Endothelial cell of umbilical vein (primary cell): ENCODE results near the gene BUB1B. TPM values are rescaled to one million over a fixed set of nuclear protein-coding genes. Genes with fewer than 3 reads are reported as not detected.
A peak's percentile ranks its signal among the peaks of the same experiment; 100 is the strongest.
"Not testable (repeated sequence)": the region's sequence is repeated elsewhere in the genome, so short reads cannot be mapped to it uniquely, and the experiment has no call there.

Source experiments
- BruUV-seq: library from RNA; stranded (reverse); fragments of 400-500 nt; replicated peaks from 2 replicates; lab custom pipeline; 2021; lab: Mats Ljungman, UMichigan
- CTCF ChIA-PET: fragments of 300-600, 350-600 bp; sonication (Branson Sonifier 250); formaldehyde crosslinking; loops from one replicate; lab custom pipeline; 2021; ENCODE audit warnings: antibody characterized with exemption, inconsistent platforms; lab: Charles Lee
- POLR2A ChIA-PET: fragments of 300-600, 350-600 bp; sonication (Branson Sonifier 250); formaldehyde crosslinking; loops from one replicate; lab custom pipeline; 2021; ENCODE audit warnings: antibody characterized with exemption, inconsistent platforms; lab: Charles Lee
- DNase-seq: peaks from one replicate; pipeline ENCODE4 v3.0.0-alpha.2; 2011; ENCODE audit warnings: low read depth, low spot score
- FAIRE-seq: peaks from 2 replicates; lab custom pipeline; 2011; peaks lifted over from hg19 to GRCh38; lab: Jason Lieb, UNC
- H2AFZ ChIP-seq: 2 replicates; pipeline ENCODE4 v1.6.0; 2012; ENCODE audit warnings: low read depth, low read length, control low read depth, inconsistent platforms
- H3K27ac ChIP-seq: 2 replicates; pipeline ENCODE4 v1.5.1; 2011; ENCODE audit warnings: low read depth, mild to moderate bottlenecking, control low read depth, low read length, moderate library complexity; ENCODE audit not compliant: insufficient read depth
- H3K27me3 ChIP-seq, 2 experiments: 2 replicates each; pipeline versions ENCODE4 v1.6.0 to v1.6.1; 2011; ENCODE audit warnings: low read length in 2 of 2, mixed read lengths in 1 of 2; ENCODE audit not compliant: control insufficient read depth in 2 of 2, insufficient read depth in 2 of 2
- H3K36me3 ChIP-seq, 2 experiments: 2 replicates in 1 of 2; 3 replicates in 1 of 2; pipeline ENCODE4 v1.5.1; 2011; ENCODE audit warnings: low read length in 2 of 2, mild to moderate bottlenecking in 1 of 2, moderate library complexity in 1 of 2; ENCODE audit not compliant: control insufficient read depth in 2 of 2, insufficient read depth in 2 of 2; ENCODE audit errors: extremely low read depth in 1 of 2
- H3K4me1 ChIP-seq: 3 replicates; pipeline ENCODE4 v1.5.1; 2011; ENCODE audit warnings: mild to moderate bottlenecking, low read length; ENCODE audit not compliant: control insufficient read depth, insufficient read depth; ENCODE audit errors: extremely low read depth
- H3K4me2 ChIP-seq: 2 replicates; pipeline ENCODE4 v1.6.1; 2011; ENCODE audit warnings: low read length, control low read depth, mixed read lengths; ENCODE audit not compliant: insufficient read depth
- H3K4me3 ChIP-seq, 3 experiments: fragments of 200-600 bp in 1 of 3; sonication (generic), shearing (Covaris generic) in 1 of 3; replicated peaks in 1 of 3; 2 replicates each; pipeline ENCODE4 v1.5.1; 2011 to 2016; ENCODE audit warnings: control low read depth in 3 of 3, low read length in 3 of 3, mild to moderate bottlenecking in 2 of 3, inconsistent platforms in 1 of 3, low read depth in 1 of 3, moderate library complexity in 1 of 3; ENCODE audit not compliant: insufficient read depth in 1 of 3
- H3K79me2 ChIP-seq: 2 replicates; pipeline ENCODE4 v1.6.0; 2012; ENCODE audit warnings: low read length, inconsistent platforms; ENCODE audit not compliant: control insufficient read depth, insufficient read depth
- H3K9ac ChIP-seq: replicated peaks from 2 replicates; pipeline ENCODE3; 2011; ENCODE audit warnings: low read length, control low read depth; ENCODE audit not compliant: insufficient read depth; ENCODE audit errors: extremely low read depth
- H3K9me1 ChIP-seq: replicated peaks from 3 replicates; pipeline ENCODE4 v1.6.0; 2011; ENCODE audit warnings: mild to moderate bottlenecking, low read length; ENCODE audit not compliant: control insufficient read depth, insufficient read depth; ENCODE audit errors: extremely low read depth
- H3K9me3 ChIP-seq: replicated peaks from 2 replicates; pipeline ENCODE4 v1.5.1; 2012; ENCODE audit warnings: low read length, inconsistent platforms; ENCODE audit not compliant: control insufficient read depth, insufficient read depth
- H4K20me1 ChIP-seq: replicated peaks from 2 replicates; pipeline ENCODE3; 2011; ENCODE audit warnings: mild to moderate bottlenecking, low read length; ENCODE audit not compliant: control insufficient read depth, insufficient read depth; ENCODE audit errors: extremely low read depth
- dilution Hi-C: fragments of 300-500 bp; cut with MboI; formaldehyde crosslinking; loops from one replicate; pipeline ENCODE4 v1.15.0; 2019; ENCODE audit warnings: low sequenced_read_pairs; ENCODE audit not compliant: extremely low pct_ligation_motif_present
- intact Hi-C: fragments of 100-400 bp; cut with micrococcal nuclease; formaldehyde crosslinking; loops from one replicate; pipeline ENCODE4 v1.10.0; 2022
- polyA plus RNA-seq, 4 experiments: library from polyadenylated mRNA; depleted of rRNA in 3 of 4; stranded (reverse) in 3 of 4; unstranded in 1 of 4; fragments of >200 nt; gene quantifications; 2 replicates each; pipeline versions ENCODE4 v1.2.1 to v1.2.3, GENCODE V29; 2011 to 2012; ENCODE audit warnings: missing spikeins in 1 of 4
- total RNA-seq: library from RNA; stranded (reverse); gene quantifications from 2 replicates; pipeline ENCODE4 v1.2.3, GENCODE V29; 2021

BUB1B gene
- total and polyA plus RNA-seq, 2 donors (not counting 3 experiments of a cell fraction or from before 2014, with no cell fraction given), result 12.2 to 69.8 TPM

GRCh38 chr15:40122989-40123388 lies 37.9 kb upstream of the BUB1B start:
- intact Hi-C loops, H4K20me1 ChIP-seq, H2AFZ ChIP-seq, H3K4me3 ChIP-seq, H3K9me1 ChIP-seq, FAIRE-seq, H3K79me2 ChIP-seq, H3K9me3 ChIP-seq, H3K27ac ChIP-seq, POLR2A ChIA-PET, BruUV-seq, H3K4me1 ChIP-seq, H3K36me3 ChIP-seq, H3K4me2 ChIP-seq, DNase-seq, dilution Hi-C loops, H3K9ac ChIP-seq: not testable (repeated sequence)
- H3K27me3 ChIP-seq, result peaks cover 7 to 13% of the 10 kb centered on the region in 2 experiments
- CTCF ChIA-PET, result interaction anchor here (1.4 to 1.7 kb wide), 3 partner anchors 9 to 78 kb away, joined by 3 to 4 read pairs (median 4); no protein-coding TSS in a partner anchor

DNA sequence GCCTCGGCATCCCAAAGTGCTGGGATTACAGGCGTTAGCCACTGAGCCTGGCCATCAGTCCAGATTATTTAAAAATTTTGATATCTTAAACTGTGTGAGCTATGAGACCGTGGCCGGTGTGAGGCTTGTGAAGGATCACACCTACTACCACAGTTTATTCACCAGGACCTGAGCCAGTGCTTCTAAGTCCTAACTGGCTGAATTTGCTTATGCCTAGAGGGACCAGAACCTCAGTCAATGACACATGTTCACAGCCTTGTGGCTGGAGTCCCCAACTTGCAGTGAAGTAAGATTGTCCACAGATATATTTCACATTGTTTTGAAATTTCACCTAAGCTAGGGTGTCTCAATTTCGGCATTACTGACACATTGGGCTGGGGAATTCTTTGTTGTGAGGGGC lies 37.0 kb upstream of the BUB1B start:
- H3K4me2 ChIP-seq, H3K4me3 ChIP-seq, dilution Hi-C loops, DNase-seq, H3K4me1 ChIP-seq, H4K20me1 ChIP-seq, POLR2A ChIA-PET, H3K27ac ChIP-seq, intact Hi-C loops, H3K9me1 ChIP-seq, H3K79me2 ChIP-seq, H3K9ac ChIP-seq, H3K36me3 ChIP-seq, BruUV-seq, H3K9me3 ChIP-seq, H2AFZ ChIP-seq: not testable (repeated sequence)
- H3K27me3 ChIP-seq, result peaks cover 5 to 13% of the 10 kb centered on the region in 2 experiments
- CTCF ChIA-PET, result interaction anchor here (1.4 to 1.7 kb wide), 3 partner anchors 10 to 79 kb away, joined by 3 to 4 read pairs (median 4); no protein-coding TSS in a partner anchor
- peak; percentile 56 for FAIRE-seq

DNA sequence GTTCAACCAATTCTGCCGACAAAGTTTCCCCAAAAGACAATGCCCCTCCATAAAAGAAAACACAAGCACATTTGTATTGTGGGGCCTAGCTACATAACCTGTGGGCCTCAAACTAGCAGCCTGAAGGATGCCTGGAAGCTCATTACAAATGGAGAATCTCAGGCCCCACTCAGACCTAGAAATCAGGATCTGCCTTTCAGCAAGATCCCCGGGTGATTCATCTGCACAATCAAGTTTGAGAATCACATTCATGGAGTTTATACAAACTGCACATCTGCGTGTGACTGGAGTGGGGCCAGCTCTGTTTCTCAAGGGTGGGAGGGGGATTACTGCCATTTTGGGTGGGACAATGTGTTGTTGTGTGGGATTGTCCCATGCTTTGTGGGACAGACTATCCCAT lies 36.5 kb upstream of the BUB1B start:
- H3K4me3 ChIP-seq, BruUV-seq, DNase-seq, H2AFZ ChIP-seq, H3K9me1 ChIP-seq, H3K9ac ChIP-seq, H3K27ac ChIP-seq, H3K4me1 ChIP-seq, FAIRE-seq, H3K9me3 ChIP-seq, H3K36me3 ChIP-seq, H3K4me2 ChIP-seq, intact Hi-C loops, H4K20me1 ChIP-seq, POLR2A ChIA-PET, dilution Hi-C loops, H3K79me2 ChIP-seq: not testable (repeated sequence)
- CTCF ChIA-PET, result interaction anchor here (1.4 to 1.7 kb wide), 3 partner anchors 10 to 79 kb away, joined by 3 to 4 read pairs (median 4); no protein-coding TSS in a partner anchor
- H3K27me3 ChIP-seq, result peaks cover 5 to 13% of the 10 kb centered on the region in 2 experiments

- POLR2A ChIA-PET, BruUV-seq: not testable (repeated sequence)
Measured at GRCh38 chr15:40124807-40125285, 36.0 kb upstream of the BUB1B start.

More at GRCh38 chr15:40124807-40125285, 36.0 kb upstream of the BUB1B start:
- FAIRE-seq, H3K36me3 ChIP-seq, H3K27ac ChIP-seq, H3K9me1 ChIP-seq, H3K4me1 ChIP-seq, intact Hi-C loops, H3K4me2 ChIP-seq, H3K4me3 ChIP-seq, H3K9ac ChIP-seq, dilution Hi-C loops, H2AFZ ChIP-seq, H4K20me1 ChIP-seq, DNase-seq, H3K79me2 ChIP-seq, CTCF ChIA-PET, H3K9me3 ChIP-seq: not testable (repeated sequence)
- peaks cover 5 to 13% of the 10 kb centered on the region in 2 experiments for H3K27me3 ChIP-seq
